ENCODE measurements around the gene TOP3A. TPM values are rescaled to one million over a fixed set of nuclear protein-coding genes. Genes with fewer than 3 reads are reported as not detected.

The TOP3A gene
- total RNA-seq, 1 donor from 2014 or later = 41.5 TPM

DNA sequence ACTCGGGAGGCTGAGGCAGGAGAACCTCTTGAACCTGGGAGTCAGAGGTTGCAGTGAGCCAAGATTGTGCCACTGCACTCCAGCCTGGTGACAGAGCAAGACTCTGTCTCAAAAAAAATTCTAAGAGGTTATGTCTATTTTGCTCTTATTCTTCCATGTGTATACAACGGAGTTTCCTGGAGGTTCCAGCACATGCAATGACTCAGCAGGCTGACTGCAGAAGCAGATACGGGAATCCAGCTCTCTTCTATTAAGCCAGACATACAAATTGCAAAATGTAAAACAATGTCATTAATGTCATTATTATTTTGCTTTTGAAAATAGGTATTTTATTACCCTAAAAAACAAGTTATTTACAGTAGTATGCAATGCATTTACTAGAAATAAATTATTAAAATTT, 35.9 kb downstream of the TOP3A start:
- Mint-ChIP-seq H3K27ac (ENCODE audit: unreplicated experiment) (no peak overlapping the region), H3K4me1 (ENCODE audit: unreplicated experiment) (no peaks in the 10 kb centered on the region), H3K27me3 (ENCODE audit: unreplicated experiment) (no peaks in the 10 kb centered on the region), H3K9me3 (ENCODE audit: unreplicated experiment) (no peaks in the 10 kb centered on the region), H3K4me3 (ENCODE audit: unreplicated experiment) (no peak overlapping the region), H3K36me3 (ENCODE audit: unreplicated experiment) (peaks cover 24% of the 10 kb centered on the region)
- no peak for TF ChIP-seq CTCF (IDR thresholded peaks at IDR 0.05)
- DNase-seq (ENCODE audit: extremely low spot score, unreplicated experiment) = no peak

DNA sequence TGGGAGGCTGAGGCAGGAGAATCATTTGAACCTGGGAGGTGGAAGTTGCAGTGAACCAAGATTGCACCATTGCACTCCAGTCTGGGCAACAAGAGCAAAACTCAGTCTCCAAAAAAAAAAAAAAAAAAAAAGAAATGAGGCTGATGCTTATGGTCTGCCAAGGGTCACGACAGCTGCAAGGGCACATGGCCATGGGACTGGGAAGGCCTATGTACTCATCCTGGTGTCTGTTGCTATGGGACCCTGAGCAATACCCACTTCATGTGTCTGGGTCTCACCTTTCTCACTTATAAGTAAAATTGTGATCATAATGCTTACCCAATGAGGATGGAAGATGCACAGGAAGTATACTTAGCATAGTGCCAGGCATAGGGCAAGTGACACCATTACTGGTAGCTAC, 37.7 kb downstream of the TOP3A start:
- H3K4me3 Mint-ChIP-seq (ENCODE audit: unreplicated experiment) = no peak overlapping the region
- no peaks in the 10 kb centered on the region for H3K9me3 Mint-ChIP-seq (ENCODE audit: unreplicated experiment)
- TF ChIP-seq CTCF (IDR thresholded peaks at IDR 0.05) = no peak
- no peak for DNase-seq (ENCODE audit: extremely low spot score, unreplicated experiment)
- no peaks in the 10 kb centered on the region for H3K4me1 Mint-ChIP-seq (ENCODE audit: unreplicated experiment)
- H3K27me3 Mint-ChIP-seq (ENCODE audit: unreplicated experiment) = no peaks in the 10 kb centered on the region
- H3K36me3 Mint-ChIP-seq (ENCODE audit: unreplicated experiment) = peaks cover 18% of the 10 kb centered on the region
- H3K27ac Mint-ChIP-seq (ENCODE audit: unreplicated experiment) = no peak overlapping the region

- Mint-ChIP-seq H3K9me3 (ENCODE audit: unreplicated experiment) (no peaks in the 10 kb centered on the region), H3K4me1 (ENCODE audit: unreplicated experiment) (no peaks in the 10 kb centered on the region), H3K4me3 (ENCODE audit: unreplicated experiment) (no peak overlapping the region), H3K27me3 (ENCODE audit: unreplicated experiment) (no peaks in the 10 kb centered on the region), H3K36me3 (ENCODE audit: unreplicated experiment) (peaks cover 6% of the 10 kb centered on the region), H3K27ac (ENCODE audit: unreplicated experiment) (no peak overlapping the region)
- TF ChIP-seq CTCF (IDR thresholded peaks at IDR 0.05) = no peak
- no peak for DNase-seq (ENCODE audit: extremely low spot score, unreplicated experiment)
These were observed 44.5 kb downstream of the TOP3A start for GRCh38 chr17:18270046-18270931.

DNA sequence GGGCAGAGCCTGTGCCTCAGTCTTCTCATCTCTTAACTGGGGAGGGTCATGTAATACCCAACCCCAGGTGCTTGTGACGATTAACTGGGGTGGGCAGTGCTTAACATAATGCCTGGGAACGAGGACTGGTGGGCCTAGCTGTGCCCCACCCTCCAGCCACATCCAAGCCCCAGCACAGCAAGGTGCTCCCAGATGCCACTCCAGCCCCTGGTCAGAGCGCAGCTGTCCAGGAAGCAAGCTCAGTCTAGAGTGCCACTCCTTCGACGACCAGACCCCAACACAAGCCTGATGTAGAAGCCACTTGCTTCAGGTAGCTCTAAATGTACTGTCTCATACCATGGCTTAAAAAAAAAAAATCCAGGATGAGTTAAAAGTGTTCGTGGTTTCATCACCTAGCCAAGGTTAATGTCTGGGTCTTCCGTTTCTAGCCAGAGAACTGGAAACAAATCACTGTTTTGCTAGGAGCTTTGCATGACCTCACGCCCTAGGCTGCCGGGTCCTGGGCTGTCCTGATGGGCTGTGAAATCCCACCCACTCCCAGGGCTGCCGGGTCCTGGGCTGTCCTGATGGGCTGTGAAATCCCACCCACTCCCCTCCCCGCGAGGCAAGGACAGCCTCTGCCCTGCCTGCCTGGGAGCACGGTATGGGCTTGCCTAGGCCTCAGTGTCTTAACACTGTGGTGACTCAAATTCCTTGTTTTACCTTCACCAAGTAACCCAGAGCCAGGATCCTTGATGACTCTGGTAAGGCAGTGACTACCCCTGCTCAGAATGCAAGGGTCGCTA, 46.7 kb downstream of the TOP3A start:
- Mint-ChIP-seq H3K27ac (ENCODE audit: unreplicated experiment) (no peak overlapping the region), H3K27me3 (ENCODE audit: unreplicated experiment) (no peaks in the 10 kb centered on the region), H3K36me3 (ENCODE audit: unreplicated experiment) (peaks cover 12% of the 10 kb centered on the region), H3K4me3 (ENCODE audit: unreplicated experiment) (no peak overlapping the region), H3K4me1 (ENCODE audit: unreplicated experiment) (peaks cover 1% of the 10 kb centered on the region), H3K9me3 (ENCODE audit: unreplicated experiment) (no peaks in the 10 kb centered on the region)
- DNase-seq (ENCODE audit: extremely low spot score, unreplicated experiment) = no peak
- no peak for TF ChIP-seq CTCF (IDR thresholded peaks at IDR 0.05)

DNA sequence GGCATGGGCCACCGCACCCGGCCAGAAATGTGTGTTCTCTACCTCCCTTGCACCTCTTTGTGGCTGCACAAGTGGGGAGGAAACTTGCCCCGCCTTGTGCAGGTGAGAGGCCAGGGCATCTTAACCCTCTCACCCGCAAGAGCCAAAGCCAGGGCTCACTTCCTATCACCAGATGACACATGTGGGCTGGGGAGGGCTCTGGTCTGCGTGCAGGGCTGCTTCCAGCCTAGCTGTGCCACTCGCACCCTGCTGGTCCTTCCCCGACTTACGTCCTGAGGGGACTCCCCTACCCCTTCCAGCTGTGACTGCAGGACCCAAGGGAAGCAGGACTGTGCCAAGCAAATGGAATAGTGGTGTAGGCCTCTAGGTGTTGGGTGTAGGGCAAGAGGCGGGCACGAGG, 47.4 kb downstream of the TOP3A start:
- no peak for TF ChIP-seq CTCF (IDR thresholded peaks at IDR 0.05)
- H3K27ac Mint-ChIP-seq (ENCODE audit: unreplicated experiment) = no peak overlapping the region
- H3K36me3 Mint-ChIP-seq (ENCODE audit: unreplicated experiment) = peaks cover 10% of the 10 kb centered on the region
- H3K4me1 Mint-ChIP-seq (ENCODE audit: unreplicated experiment) = peaks cover 3% of the 10 kb centered on the region
- H3K9me3 Mint-ChIP-seq (ENCODE audit: unreplicated experiment) = no peaks in the 10 kb centered on the region
- no peak overlapping the region for H3K4me3 Mint-ChIP-seq (ENCODE audit: unreplicated experiment)
- H3K27me3 Mint-ChIP-seq (ENCODE audit: unreplicated experiment) = no peaks in the 10 kb centered on the region
- DNase-seq (ENCODE audit: extremely low spot score, unreplicated experiment) = no peak

Data from osteocyte (in vitro differentiated cells).